SH-SY5Y (cell line): ENCODE measurements around the gene IDI1.

Experiments
- GATA2 ChIP-seq: IDR thresholded peaks from 2 replicates; pipeline ENCODE4 v1.6.1; 2011; ENCODE audit warnings: mild to moderate bottlenecking, low read depth, low read length
- GATA3 ChIP-seq: IDR thresholded peaks from 2 replicates; pipeline ENCODE4 v1.6.1; 2011; ENCODE audit warnings: low read depth, mild to moderate bottlenecking, low read length, moderate library complexity

GRCh38 chr10:1034758-1035157 is 14.2 kb downstream of the IDI1 start:
- no peak for TF ChIP-seq GATA2
- TF ChIP-seq GATA3, result no peak
